Activated CD4-positive, alpha-beta T cell treated with anti-CD3 and anti-CD28 coated beads, Interleukin-2, amount 50 U/mL, for 48 hours (primary cell): Measurements from ENCODE around the gene RPRD1B.
A peak's percentile ranks its signal among the peaks of the same experiment; 100 is the strongest.

Source experiments
- DNase-seq, 2 experiments: peaks; one replicate each; pipeline ENCODE4 v3.0.0-alpha.2; 2020

The RPRD1B gene

DNA sequence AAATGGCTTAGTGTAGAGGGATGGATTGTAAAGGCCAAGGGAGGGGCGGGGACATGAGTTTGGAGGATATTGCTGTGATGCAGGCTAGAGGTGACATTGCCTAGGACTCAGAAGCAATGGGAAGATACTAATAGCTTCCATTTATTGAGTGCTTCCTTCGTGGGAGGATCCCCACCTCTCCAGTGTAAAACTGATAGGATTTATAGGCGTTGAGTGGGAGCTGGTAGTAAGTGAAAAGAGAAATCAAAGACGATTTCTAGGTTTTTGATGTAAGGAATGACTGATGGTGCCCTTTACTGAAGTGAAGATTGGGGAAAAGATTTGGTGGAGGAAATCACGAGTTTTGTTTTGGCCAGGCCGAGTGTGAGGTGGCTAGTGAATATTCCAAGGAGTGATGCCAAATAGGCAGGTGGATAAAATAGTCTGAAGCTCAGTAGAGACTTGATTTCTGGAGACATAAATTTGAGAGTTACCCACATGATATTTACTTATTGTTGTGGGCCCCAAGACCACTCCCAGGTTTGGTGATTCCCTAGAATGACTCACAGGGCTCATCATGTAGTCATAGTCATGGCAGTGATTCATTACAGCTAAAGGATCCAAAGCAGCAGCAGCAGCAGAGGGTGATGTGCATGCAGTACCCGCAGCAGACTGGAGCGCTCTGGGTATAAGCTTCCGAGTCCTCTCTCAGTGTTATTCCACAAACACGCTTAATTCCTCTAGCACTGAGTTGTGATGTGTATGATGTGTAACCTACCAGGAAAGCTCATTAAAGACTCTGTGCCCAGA is 10.2 kb downstream of the RPRD1B start:
- DNase-seq = peak; percentile 21 to 38

GRCh38 chr20:38044685-38045084 is 11.1 kb downstream of the RPRD1B start:
- DNase-seq = no peak

GRCh38 chr20:38046572-38046971 is 13.0 kb downstream of the RPRD1B start:
- no peak for DNase-seq

DNA sequence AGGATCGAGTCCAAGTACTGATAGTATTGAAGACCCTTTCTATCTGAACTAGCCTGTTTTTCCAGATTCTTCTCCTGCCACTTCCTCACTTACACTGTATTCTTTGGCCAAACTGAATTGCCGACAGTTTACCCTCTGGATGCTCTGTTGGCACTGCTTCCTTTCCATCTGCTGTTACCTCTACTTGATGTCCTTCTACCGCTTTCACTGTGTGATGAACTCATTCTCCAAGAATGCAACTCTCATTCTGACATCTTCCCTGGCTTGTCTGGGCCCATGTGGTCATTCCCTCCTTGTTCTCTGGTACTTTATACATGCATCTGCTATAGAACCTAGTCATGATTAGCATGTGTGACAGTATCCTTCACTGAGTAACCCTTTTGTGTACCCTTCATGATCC is 16.3 kb downstream of the RPRD1B start:
- no peak for DNase-seq

DNA sequence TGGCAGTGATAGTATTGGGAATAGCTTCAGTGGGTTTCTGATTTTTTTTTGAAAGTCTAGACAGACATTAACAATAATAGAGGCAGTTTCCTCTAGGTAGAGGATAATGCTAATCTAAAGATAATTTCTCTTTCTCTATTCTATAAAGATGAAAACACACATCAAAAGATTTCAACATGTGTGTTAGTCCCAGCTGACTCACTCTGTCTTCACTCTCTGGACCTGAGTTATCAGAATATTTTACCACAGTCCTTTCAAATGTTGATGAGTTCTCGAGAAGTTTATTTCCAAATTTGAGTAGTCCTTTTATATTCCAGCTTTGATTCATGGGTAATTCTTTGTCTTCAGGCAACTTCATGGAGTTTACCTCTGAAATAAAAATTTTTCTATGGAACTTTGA is 17.1 kb downstream of the RPRD1B start:
- DNase-seq = no peak

GRCh38 chr20:38052870-38053269 is 19.3 kb downstream of the RPRD1B start:
- DNase-seq = no peak

GRCh38 chr20:38054647-38055046 is 21.1 kb downstream of the RPRD1B start:
- DNase-seq = no peak

GRCh38 chr20:38055294-38055693 is 21.7 kb downstream of the RPRD1B start:
- DNase-seq = no peak

DNA sequence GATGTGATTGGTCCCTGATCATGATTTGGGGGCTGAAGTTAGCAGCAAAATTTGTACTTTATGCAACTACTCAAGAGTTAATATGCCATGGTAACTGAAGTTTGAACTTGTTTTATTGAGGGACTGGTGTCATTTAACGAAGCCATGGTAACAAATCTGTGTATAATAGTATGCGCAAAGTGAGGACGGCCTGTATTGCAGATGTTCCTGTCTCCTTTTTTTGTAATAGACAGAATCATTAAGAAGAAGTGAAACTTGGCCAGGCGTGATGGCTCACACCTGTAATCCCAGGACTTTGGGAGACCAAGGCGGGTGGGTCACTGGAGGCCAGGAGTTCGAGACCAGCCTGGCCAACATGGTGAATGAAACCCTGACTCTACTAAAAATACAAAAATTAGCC is 22.3 kb downstream of the RPRD1B start:
- DNase-seq = no peak

DNA sequence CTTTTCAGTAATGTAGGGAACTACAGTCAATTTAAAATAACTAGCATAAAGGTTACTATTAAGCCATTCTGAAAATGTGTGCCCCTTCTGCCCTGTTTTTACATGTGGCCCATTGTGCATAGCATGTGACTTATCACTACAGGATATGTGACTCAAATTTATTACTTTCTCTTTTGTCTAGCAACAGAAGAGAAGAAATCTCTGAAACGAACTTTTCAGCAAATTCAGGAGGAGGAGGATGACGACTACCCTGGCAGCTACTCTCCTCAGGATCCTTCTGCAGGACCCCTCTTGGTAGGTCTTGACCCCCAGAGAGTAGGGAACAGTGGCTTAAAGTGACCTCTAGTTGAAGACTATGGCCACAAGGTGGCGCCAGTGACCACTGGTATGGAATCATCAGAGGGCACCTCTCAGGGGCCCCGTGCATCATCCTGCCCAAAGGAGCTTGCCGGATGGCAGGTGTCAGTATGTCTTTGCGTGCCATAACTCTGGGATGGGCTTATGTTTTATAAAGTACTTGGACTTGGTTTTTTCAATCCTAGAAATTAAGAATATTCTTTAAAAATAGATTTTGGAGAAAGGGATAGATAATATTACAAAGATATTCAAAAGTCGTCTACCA is 23.9 kb downstream of the RPRD1B start:
- peak; percentile 78 to 80 for DNase-seq

DNA sequence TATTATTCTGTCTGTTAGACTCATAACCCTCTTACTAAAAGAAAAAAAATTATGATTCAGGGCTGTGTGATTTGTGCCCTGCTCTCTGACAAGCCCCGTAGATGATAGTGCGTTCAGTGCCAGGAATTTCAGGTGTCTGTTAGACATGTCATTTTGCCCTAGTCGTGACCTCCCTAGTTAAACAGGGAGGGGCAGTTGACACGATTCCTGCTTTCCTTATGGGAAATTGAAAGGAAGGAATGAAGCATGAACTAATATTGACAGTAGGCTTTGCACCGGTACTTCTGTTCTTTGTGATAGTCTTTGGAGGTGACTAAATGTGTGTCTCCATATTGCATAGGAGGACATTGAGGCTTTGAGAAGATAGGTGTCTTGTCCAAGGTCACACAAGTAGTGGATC is 26.3 kb downstream of the RPRD1B start:
- no peak for DNase-seq

DNA sequence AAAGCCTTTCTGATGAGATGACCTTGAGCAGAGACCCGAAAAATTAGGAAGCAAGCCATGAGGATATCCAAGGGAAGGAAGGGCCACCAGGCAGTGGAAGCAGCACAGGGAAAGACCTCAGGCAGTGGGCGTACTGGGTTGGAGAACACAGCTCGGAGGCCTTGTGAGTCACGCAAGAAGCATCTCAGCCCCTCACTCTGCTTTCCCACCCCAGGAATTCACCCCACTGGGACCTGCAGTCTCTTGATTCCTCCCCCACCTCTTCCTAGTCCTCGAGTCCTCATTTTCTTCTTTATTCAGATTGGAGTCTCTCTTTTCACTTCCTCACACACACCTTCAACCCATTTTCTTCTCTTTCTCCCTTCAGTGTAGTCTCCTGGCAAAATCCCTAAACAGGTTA is 27.0 kb downstream of the RPRD1B start:
- no peak for DNase-seq

GRCh38 chr20:38061109-38061508 is 27.6 kb downstream of the RPRD1B start:
- no peak for DNase-seq

DNA sequence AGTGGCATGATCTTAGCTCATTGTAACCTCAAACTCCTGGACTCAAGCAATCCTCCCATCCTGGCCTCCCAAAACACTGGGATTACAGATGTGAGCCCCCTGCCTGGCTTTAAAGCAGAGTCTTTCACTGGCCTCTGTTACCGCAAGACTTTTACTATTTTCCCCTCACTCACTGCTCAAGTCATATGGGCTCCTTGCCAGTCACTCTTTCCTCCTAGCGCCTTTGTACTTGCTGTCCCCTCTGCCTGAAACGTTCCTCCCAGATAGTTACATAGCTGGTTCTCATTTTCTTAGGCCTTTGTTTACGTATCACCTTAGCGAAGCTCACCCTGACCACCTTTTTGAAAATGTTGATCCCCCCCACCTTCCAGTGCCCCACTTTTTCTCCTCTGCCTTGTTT is 29.3 kb downstream of the RPRD1B start:
- no peak for DNase-seq

GRCh38 chr20:38063911-38064530 is 30.5 kb downstream of the RPRD1B start:
- DNase-seq = no peak

DNA sequence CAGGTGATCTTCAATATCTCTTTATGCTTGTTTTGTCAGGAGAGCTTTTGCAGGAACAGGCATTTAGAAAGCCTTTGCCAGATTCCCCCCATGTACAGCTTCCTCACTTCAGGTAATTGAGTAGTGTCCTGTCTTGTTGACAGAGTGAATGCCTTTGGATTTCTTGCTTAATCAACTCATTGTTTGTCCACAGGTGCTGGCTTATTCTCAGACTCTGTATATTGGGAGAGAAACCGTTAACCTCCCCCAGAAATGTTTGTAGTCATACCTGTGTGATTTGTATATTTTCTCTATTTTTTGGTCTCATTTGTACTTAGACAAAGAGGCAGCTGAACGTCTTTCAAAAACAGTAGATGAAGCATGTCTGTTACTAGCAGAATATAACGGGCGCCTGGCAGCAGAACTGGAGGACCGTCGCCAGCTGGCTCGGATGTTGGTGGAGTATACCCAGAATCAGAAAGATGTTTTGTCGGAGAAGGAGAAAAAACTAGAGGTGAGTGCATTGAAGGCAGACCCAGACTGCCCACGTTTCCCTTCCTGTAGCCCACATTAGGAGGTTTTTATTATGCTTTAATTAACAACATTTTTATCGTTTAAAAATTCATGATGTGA is 32.3 kb downstream of the RPRD1B start:
- no peak for DNase-seq

- no peak for DNase-seq
These were observed 33.6 kb downstream of the RPRD1B start for GRCh38 chr20:38066969-38067716.

GRCh38 chr20:38067717-38068365 is 34.3 kb downstream of the RPRD1B start:
- no peak for DNase-seq

- DNase-seq = no peak
These were observed 39.4 kb downstream of the RPRD1B start for GRCh38 chr20:38072898-38073297.

DNA sequence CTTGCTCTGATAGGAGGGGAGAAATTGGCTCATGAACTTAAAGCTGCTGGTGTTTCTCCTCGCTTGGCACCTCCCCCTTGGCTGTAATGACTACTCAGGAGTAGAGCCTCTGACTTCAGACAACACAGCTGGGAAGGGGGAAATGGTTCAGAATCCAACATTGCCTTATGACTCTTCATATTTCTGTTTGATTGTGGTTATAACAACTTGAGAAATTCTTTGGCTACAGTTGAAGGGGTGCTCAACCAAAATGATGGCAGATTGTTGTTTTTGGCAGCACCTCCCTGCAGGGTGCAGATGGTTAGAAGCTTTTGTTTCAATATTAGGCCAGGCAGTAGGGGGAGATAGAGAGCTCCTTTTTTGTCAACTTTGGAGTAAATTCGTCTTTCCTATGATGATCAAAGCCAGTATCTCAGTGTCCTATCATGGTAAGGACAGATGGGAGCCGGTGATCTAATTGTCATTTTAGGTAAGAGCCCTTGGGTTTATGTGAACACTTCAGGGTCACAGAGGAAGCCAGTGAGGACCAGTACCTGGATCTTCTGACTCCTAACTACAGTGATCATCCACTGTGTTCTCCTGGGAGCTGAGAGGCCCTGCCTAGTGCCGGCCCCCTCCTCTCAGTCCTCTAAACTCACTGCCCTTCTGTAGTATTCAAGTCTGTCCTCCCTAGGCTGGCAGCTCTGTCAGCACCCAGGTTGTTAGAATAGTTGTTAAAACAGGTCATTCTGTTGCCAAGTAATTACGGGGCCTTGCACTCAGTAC is 39.9 kb downstream of the RPRD1B start:
- no peak for DNase-seq

DNA sequence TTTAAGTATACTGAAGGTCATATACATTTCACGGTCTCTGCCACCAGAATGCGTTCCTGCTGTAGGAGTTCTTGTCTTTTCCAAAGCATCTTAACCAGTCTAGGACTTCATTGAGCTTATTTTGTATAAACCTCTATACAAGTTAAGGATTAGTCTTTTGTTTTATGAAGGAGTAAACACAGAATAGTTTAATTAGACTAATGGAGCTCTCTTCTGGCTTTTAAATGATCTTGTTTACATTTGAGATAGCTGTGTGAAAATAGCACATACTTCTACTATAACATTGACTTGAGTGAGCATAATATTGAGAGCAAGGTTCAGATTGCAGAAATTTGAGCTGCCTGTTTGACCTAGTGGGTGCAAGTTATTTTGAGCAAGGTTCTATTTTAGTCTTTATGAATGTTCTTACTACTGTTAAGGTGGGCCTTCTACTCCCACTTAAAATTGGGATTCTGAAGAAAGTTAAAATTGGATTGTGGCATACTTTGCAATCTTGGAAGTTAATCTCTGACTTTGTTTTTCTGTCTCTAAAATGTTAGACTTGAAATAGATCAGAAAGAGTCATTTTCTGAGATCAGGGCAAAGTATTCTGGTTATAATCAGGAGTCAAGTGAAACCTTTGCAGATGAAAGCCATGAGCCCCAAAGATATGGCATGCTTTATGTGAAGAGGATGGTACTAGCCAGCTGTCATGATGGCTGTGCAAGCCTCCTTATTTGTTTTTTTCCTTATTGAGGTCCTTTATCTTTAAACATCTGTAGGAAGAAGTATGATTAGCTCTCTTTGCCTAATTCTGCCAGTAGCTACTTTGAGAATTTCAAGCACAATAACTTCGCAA is 41.8 kb downstream of the RPRD1B start:
- DNase-seq = no peak
